ENCODE results near the gene DOCK3.
"Not testable (repeated sequence)": the region's sequence is repeated elsewhere in the genome, so short reads cannot be mapped to it uniquely, and the experiment has no call there.

GRCh38 chr3:51199296-51199695, 524.6 kb downstream of the DOCK3 start:
- not testable (repeated sequence) for TF ChIP-seq POLR2A, POLR2AphosphoS5 (IDR thresholded peaks at IDR 0.05; ENCODE audit: low read depth, low read length)

All from GM12891 (cell line).